NB4 (cell line): ENCODE results near the gene RASIP1.
"Not testable (repeated sequence)": the region's sequence is repeated elsewhere in the genome, so short reads cannot be mapped to it uniquely, and the experiment has no call there.

Experiments
- DNase-seq: peaks from one replicate; pipeline ENCODE4 v3.0.0; 2010; ENCODE audit warnings: low read depth
- H3K4me3 ChIP-seq: one replicate; pipeline ENCODE4 v1.5.1; 2011; ENCODE audit warnings: mild to moderate bottlenecking, low read depth, low read length, moderate library complexity
- CTCF ChIP-seq: IDR thresholded peaks from one replicate; pipeline ENCODE4 v1.5.1; 2012; ENCODE audit warnings: low read depth, low read length
- MYC ChIP-seq: IDR thresholded peaks from 2 replicates; pipeline ENCODE4 v1.6.1; 2011; ENCODE audit warnings: low read depth, low read length
- POLR2A ChIP-seq: IDR thresholded peaks from 2 replicates; pipeline ENCODE4 v1.6.1; 2011; ENCODE audit warnings: mild to moderate bottlenecking; ENCODE audit not compliant: insufficient read length; ENCODE audit errors: extremely low read depth
- TF ChIP-seq, protein P1 (sequence below): IDR thresholded peaks from 2 replicates; pipeline ENCODE4 v1.6.1; 2011; ENCODE audit warnings: low read depth, low read length

The RASIP1 gene

DNA sequence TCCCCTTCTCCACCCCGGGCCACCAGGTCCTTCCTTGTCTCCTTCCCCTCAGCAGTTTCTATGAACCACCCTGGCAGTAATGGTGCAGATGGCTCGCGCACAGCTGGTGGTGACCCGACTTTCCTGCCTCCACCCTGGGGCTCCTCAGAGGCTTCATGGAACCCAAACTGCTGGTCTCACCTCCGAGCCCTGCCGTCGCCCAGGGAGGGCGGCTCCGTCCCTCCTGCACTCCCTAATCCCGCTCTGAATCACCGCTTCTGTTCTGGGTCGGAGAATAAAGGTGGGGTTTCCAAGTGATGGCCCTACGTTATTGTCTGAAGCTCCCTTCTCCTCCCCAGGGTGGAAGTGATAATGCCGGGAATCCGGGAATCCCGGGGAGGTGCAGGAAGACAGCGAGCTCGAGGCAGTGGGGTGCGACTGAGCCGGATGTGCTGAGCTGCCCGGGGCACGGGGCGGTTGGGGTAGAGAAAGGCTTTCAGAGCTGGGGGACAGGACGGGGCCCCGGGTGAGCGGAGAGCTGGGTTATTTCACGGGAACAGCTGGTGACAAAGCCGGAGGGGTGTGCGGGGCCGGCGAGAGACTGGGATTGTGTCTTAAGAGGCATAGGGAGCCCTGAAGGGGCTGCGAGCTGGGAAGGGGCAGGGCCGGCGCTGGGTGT lies 43.9 kb downstream of the RASIP1 start:
- DNase-seq, result no peak
- no peak overlapping the region for H3K4me3 ChIP-seq
- TF ChIP-seq POLR2A, result no peak
- no peak for TF ChIP-seq MYC
- TF ChIP-seq, protein P1, sequence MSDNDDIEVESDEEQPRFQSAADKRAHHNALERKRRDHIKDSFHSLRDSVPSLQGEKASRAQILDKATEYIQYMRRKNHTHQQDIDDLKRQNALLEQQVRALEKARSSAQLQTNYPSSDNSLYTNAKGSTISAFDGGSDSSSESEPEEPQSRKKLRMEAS, result no peak
- TF ChIP-seq CTCF, result no peak

GRCh38 chr19:48695743-48696352 lies 44.6 kb downstream of the RASIP1 start, which contains the start of gene FUT2:
TSS of gene FUT2 (plus strand) at chr19:48695971. CDS start at chr19:48702957, 6,986 bp downstream.
- TF ChIP-seq POLR2A (no peak), CTCF (no peak), MYC (no peak)
- TF ChIP-seq, protein P1, result no peak
- no peak within 1 kb of the TSS for H3K4me3 ChIP-seq
- DNase-seq, result no peak

GRCh38 chr19:48693629-48694028 lies 46.8 kb downstream of the RASIP1 start:
- not testable (repeated sequence) for H3K4me3 ChIP-seq
- DNase-seq, result peak; percentile 29

DNA sequence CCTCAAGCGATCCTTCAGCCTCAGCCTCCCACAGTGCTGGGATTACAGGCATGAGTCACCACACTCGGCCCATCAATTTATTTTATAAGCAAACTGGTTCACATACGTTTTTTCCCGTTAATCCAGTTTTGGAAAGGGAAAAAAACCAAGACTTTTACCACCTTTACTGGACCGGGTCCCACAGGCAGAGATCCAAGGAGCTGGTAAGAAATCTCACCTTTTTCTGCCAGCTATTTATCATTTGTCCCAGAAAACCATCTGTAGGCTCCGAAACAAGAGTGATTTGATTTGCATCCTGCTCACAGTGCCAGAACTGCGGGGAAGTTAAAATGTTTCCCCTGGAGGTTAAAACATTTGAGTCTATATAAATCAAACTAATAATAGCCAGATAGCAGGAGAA lies 51.0 kb downstream of the RASIP1 start:
- no peak for DNase-seq
- no peak for TF ChIP-seq MYC
- TF ChIP-seq CTCF, result peak; percentile 1
- TF ChIP-seq, protein P1, result no peak
- H3K4me3 ChIP-seq, result no peak overlapping the region

- TF ChIP-seq MYC, result no peak
- H3K4me3 ChIP-seq, result no peak overlapping the region
- no peak for DNase-seq
Measured at GRCh38 chr19:48687776-48688175, 52.6 kb downstream of the RASIP1 start.

DNA sequence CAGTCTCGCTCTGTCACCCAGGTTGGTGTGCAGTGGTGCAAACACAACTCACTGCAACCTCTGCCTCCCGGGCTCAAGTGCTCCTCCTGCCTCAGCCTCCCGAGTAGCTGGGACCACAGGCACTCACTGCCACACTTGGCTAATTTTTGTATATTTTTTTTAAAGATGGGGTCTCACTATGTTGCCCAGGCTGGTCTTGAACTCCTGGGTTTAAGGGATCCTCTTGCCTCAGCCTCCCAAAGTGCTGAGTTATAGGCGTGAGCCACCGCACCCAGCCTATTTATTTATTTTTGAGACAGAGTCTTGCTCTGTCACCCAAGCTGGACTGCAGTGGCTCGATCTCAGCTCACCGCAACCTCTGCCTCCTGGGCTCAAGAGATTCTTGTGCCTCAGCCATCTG lies 53.8 kb downstream of the RASIP1 start:
- DNase-seq, result not testable (repeated sequence)

GRCh38 chr19:48686088-48686487 lies 54.3 kb downstream of the RASIP1 start:
- no peak for TF ChIP-seq MYC
- no peak for TF ChIP-seq CTCF
- TF ChIP-seq, protein P1, result no peak
- TF ChIP-seq POLR2A, result no peak
- H3K4me3 ChIP-seq, result no peak overlapping the region
- no peak for DNase-seq

More for the DNA sequence above, 53.8 kb downstream of the RASIP1 start:
- H3K4me3 ChIP-seq, result not testable (repeated sequence)
